Epithelial cell of proximal tubule (primary cell): ENCODE data around the gene NRGN. TPM values are rescaled to one million over a fixed set of nuclear protein-coding genes. Genes with fewer than 3 reads are reported as not detected.
A peak's percentile ranks its signal among the peaks of the same experiment; 100 is the strongest.

Experiments used
- DNase-seq: peaks from one replicate; pipeline ENCODE4 v3.0.0-alpha.2; 2011; ENCODE audit warnings: low read depth
- H3K4me3 ChIP-seq: 2 replicates; pipeline ENCODE4 v1.5.1; 2011; ENCODE audit warnings: low read depth, mild to moderate bottlenecking, low read length
- CTCF ChIP-seq: conservative IDR thresholded peaks from 2 replicates; pipeline ENCODE4 v1.5.1; 2012; ENCODE audit warnings: low read depth, mild to moderate bottlenecking, low read length
- total RNA-seq: library from RNA; depleted of rRNA; stranded (reverse); fragments of >200 nt; gene quantifications from 2 replicates; pipeline ENCODE4 v1.2.3, GENCODE V29; 2015

The NRGN gene
- total RNA-seq, 1 donor from 2014 or later: 5.8 TPM

GRCh38 chr11:124738713-124739478 is 846 bp upstream of the NRGN start:
- no peak for DNase-seq
- peak overlapping the region; percentile 57 for H3K4me3 ChIP-seq
- no peak for TF ChIP-seq CTCF

GRCh38 chr11:124740277-124740882 is 638 bp downstream of the NRGN start:
- DNase-seq: no peak
- TF ChIP-seq CTCF: peak; percentile 44
- H3K4me3 ChIP-seq: peak overlapping the region; percentile 57

GRCh38 chr11:124742555-124742954 is 2.8 kb downstream of the NRGN start:
- DNase-seq: no peak
- TF ChIP-seq CTCF: no peak
- H3K4me3 ChIP-seq: no peak overlapping the region

GRCh38 chr11:124743050-124743449 is 3.3 kb downstream of the NRGN start:
- DNase-seq: no peak
- no peak overlapping the region for H3K4me3 ChIP-seq
- no peak for TF ChIP-seq CTCF

GRCh38 chr11:124745270-124745834 is 5.6 kb downstream of the NRGN start:
- TF ChIP-seq CTCF: no peak
- H3K4me3 ChIP-seq: peak overlapping the region; percentile 93
- no peak for DNase-seq

- DNase-seq: no peak
- peak overlapping the region; percentile 93 for H3K4me3 ChIP-seq
- peak; percentile 52 for TF ChIP-seq CTCF
Measured at GRCh38 chr11:124745835-124746620, 6.3 kb downstream of the NRGN start.
